AG04450 (cell line): ENCODE data around the gene LRP2. TPM values are rescaled to one million over a fixed set of nuclear protein-coding genes. Genes with fewer than 3 reads are reported as not detected.
"Not testable (repeated sequence)": the region's sequence is repeated elsewhere in the genome, so short reads cannot be mapped to it uniquely, and the experiment has no call there.

Experiments
- CTCF ChIA-PET: fragments of 300-600, 350-600 bp; formaldehyde crosslinking; extraction: SDS; loops from one replicate; lab custom pipeline; 2022; ENCODE audit warnings: antibody characterized with exemption, inconsistent platforms; lab: Charles Lee
- POLR2A ChIA-PET: fragments of 350-600 bp; formaldehyde crosslinking; extraction: SDS; loops from one replicate; lab custom pipeline; 2021; ENCODE audit warnings: antibody characterized with exemption, inconsistent platforms; lab: Yijun Ruan, JAX
- DNase-seq: peaks from one replicate; pipeline ENCODE4 v3.0.0-alpha.2; 2011; ENCODE audit warnings: low read depth, low spot score
- H3K27ac ChIP-seq: one replicate; pipeline ENCODE4 v1.5.1; 2012; ENCODE audit warnings: low read depth, low read length, control low read depth
- H3K27me3 ChIP-seq: one replicate; pipeline ENCODE4 v1.6.0; 2012; ENCODE audit warnings: low read length; ENCODE audit not compliant: control insufficient read depth, insufficient read depth
- H3K4me3 ChIP-seq: 2 replicates; pipeline ENCODE4 v1.5.1; 2011; ENCODE audit warnings: mild to moderate bottlenecking, low read depth, low read length, control low read depth
- H3K9me3 ChIP-seq: 2 replicates; pipeline ENCODE4 v1.5.1; 2012; ENCODE audit warnings: low read length; ENCODE audit not compliant: control insufficient read depth, insufficient read depth
- polyA plus RNA-seq: library from polyadenylated mRNA; depleted of rRNA; stranded (reverse); fragments of >200 nt; gene quantifications from 2 replicates; pipeline ENCODE4 v1.2.3, GENCODE V29; 2011
- TF ChIP-seq, protein P1 (sequence below): IDR thresholded peaks from 2 replicates; pipeline ENCODE4 v1.5.1; 2011; ENCODE audit warnings: low read depth, low read length, control low read depth, inconsistent platforms

The LRP2 gene
- polyA plus RNA-seq, 1 experiment = not detected

DNA sequence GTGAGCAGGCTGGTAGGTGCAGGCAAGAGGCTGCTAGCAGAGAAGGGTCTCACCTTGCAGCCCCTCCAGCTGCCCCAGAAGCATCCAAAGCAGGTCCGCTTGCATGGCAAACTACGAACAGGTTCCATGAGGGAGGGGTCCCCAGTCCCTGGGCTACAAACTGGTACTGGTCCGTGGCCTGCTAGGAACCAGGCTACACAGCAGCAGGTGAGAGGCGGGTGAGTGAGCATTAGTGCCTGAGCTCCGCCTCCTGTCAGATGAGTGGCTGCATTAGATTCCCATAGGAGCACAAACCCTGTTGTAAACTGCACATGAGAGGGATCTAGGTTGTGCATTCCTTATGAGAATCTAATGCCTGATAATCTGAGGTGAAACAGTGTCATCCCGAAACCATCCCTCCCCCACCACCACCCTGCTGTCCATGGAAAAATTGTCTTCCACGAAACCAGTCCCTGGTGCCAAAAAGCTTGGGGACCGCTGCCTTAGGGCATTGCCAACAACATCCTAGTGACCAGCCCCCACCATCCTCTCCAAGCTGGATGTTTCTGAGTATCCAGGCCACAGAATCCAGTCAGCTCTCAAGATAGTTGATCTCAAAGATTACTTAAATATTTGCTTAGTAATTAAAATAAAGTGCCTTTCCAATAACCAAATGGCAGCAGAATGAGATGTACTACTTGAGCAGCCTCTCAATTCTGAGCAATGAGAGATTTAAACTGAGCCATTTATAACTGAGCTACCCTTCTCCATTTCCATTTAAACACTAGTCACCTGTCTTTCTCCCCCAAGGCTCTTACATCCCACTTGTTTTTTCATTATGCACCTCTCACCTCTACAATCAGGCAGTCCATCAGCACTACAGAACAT is 32.4 kb downstream of the LRP2 start:
- ChIA-PET POLR2A (no interaction called here), CTCF (interaction anchor here (0.6 kb wide), 1 partner anchor 103 kb away, joined by 3 read pairs; no protein-coding TSS in a partner anchor)
- Histone ChIP-seq H3K27me3 (no peaks in the 10 kb centered on the region), H3K9me3 (no peaks in the 10 kb centered on the region), H3K4me3 (no peak overlapping the region), H3K27ac (no peak overlapping the region)
- TF ChIP-seq, protein P1, sequence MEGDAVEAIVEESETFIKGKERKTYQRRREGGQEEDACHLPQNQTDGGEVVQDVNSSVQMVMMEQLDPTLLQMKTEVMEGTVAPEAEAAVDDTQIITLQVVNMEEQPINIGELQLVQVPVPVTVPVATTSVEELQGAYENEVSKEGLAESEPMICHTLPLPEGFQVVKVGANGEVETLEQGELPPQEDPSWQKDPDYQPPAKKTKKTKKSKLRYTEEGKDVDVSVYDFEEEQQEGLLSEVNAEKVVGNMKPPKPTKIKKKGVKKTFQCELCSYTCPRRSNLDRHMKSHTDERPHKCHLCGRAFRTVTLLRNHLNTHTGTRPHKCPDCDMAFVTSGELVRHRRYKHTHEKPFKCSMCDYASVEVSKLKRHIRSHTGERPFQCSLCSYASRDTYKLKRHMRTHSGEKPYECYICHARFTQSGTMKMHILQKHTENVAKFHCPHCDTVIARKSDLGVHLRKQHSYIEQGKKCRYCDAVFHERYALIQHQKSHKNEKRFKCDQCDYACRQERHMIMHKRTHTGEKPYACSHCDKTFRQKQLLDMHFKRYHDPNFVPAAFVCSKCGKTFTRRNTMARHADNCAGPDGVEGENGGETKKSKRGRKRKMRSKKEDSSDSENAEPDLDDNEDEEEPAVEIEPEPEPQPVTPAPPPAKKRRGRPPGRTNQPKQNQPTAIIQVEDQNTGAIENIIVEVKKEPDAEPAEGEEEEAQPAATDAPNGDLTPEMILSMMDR = no peak
- no peak for DNase-seq

DNA sequence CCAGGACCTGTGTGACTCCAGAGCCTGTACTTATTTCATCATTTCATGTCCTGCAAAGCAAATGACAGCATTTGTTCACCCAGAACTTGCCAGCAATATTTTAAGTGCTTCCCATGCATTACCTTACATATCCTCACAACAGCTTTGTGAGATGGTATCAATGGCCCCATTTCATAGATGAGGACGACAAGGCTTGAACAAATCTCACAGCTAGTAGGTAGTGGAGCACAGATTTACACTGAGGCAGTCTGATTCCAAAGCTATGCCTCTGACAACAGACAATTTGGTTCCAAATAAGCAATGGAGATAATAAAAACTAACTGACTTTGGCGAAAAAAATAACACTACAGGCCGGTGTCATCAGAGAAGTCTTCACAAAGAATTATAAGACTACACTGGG is 33.5 kb downstream of the LRP2 start:
- ChIA-PET POLR2A (no interaction called here), CTCF (interaction anchor here (0.7 kb wide), 1 partner anchor 1081 kb away, joined by 9 read pairs; no protein-coding TSS in a partner anchor)
- no peak for DNase-seq
- Histone ChIP-seq H3K27ac (no peak overlapping the region), H3K4me3 (no peak overlapping the region), H3K27me3 (no peaks in the 10 kb centered on the region), H3K9me3 (no peaks in the 10 kb centered on the region)
- TF ChIP-seq, protein P1 = no peak

DNA sequence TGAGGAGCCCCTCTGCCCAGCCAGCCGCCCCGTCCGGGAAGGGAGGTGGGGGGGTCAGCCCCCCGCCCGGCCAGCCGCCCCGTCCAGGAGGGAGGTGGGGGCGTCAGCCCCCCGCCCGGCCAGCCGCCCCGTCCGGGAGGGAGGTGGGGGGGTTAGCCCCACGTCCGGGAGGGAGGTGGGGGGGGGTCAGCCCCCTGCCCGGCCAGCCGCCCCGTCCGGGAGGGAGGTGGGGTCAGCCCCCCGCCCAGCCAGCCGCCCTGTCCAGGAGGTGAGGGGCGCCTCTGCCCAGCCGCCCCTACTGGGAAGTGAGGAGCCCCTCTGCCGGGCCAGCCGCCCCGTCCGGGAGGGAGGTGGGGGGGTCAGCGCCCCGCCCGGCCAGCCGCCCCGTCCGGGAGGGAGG is 34.5 kb downstream of the LRP2 start:
- H3K4me3 ChIP-seq, H3K9me3 ChIP-seq, H3K27ac ChIP-seq, H3K27me3 ChIP-seq, DNase-seq, CTCF ChIA-PET: not testable (repeated sequence)
- POLR2A ChIA-PET = interaction anchor here (0.6 kb wide), 1 partner anchor 905 kb away, joined by 4 read pairs; no protein-coding TSS in a partner anchor

DNA sequence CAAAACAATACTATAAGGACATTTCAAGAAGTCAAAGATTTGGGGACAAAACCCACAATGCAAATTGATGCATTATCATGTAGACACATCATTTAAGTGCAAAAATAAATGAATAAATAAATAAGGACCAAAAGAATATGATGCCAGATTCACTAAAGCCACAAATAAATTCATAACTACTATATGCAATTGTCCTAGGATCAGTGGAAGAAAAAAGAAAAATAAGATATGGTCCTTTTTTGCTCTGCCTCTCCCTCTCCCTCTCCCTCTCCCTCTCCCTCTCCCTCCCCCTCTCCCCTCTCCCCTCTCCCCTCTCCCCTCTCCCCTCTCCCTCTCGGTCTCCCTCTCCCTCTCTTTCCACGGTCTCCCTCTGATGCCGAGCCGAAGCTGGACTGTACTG is 36.4 kb downstream of the LRP2 start:
- H3K27ac ChIP-seq, H3K4me3 ChIP-seq, H3K9me3 ChIP-seq, DNase-seq, POLR2A ChIA-PET, CTCF ChIA-PET, H3K27me3 ChIP-seq: not testable (repeated sequence)

DNA sequence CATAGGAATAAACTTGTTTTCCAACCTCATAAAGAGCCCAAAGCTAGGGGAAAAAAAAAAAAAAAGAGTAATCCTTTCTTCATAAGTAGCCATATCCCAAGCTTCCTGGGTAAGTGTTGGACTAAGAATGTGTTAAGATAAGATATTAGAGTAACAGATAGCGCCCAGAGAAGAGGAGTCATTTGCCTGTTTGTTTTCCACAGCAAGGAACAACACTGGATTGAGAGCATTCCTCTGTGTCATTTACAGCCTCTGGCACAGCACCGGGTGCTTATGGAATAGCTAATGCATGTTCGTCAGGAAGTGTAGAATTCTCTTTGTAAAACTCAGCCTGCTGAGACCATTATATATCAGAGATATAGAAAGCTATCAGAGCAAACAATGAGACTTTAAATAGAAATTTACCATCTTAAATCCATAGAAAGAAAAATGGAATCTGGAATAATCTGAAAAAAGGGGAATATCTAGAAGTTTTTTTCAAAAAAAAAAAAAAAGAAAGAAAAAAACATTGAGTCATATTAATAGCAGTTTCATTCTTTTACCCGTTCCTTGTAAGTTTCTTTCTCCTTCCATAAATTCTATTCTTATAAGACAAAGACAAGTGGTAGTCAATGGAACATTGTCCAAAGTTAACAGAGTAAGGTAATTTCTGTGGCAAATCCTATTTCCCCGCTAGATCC is 37.6 kb downstream of the LRP2 start:
- Histone ChIP-seq H3K4me3 (no peak overlapping the region), H3K27ac (no peak overlapping the region), H3K27me3 (no peaks in the 10 kb centered on the region), H3K9me3 (no peaks in the 10 kb centered on the region)
- ChIA-PET POLR2A (no interaction called here), CTCF (no interaction called here)
- TF ChIP-seq, protein P1 = no peak
- no peak for DNase-seq

DNA sequence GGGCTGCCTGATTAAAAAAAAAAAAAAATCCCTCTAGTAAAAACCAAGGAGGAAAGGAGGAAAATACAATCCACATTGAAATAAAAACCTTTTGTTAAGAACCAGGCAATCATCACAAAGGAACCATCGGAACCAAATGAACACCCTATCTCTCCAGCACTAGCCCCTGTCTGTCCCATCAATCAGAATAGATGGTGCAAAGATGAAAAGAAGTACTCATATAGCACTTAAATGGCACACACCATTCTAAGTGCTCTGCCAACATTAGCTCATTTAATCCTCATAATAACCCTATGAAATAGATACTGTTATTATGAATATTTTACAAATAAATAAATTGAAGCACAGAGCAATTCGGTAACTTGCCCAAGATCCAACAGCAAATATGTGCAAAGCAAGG is 38.5 kb downstream of the LRP2 start:
- CTCF ChIA-PET = no interaction called here

More for the DNA sequence above, 38.5 kb downstream of the LRP2 start:
- TF ChIP-seq, protein P1 = no peak
- H3K27ac ChIP-seq = no peak overlapping the region
- no peak for DNase-seq
- POLR2A ChIA-PET = no interaction called here
- no peaks in the 10 kb centered on the region for H3K9me3 ChIP-seq
- no peaks in the 10 kb centered on the region for H3K27me3 ChIP-seq
- no peak overlapping the region for H3K4me3 ChIP-seq
